Tibial artery (tissue), 4 donors: ENCODE measurements around the gene NHSL2.

Source experiments
- DNase-seq, 2 donors: peaks; one replicate each; pipeline ENCODE4 v3.0.0-alpha.2; 2019
- H3K27ac ChIP-seq, 2 donors: fragments of 200-600 bp; sonication (generic) in 1 of 2; 1 replicate in 1 of 2; 2 replicates in 1 of 2; pipeline ENCODE4 v1.5.1; 2018 to 2019; ENCODE audit warnings: mild to moderate bottlenecking in 1 of 2
- H3K27me3 ChIP-seq, 2 donors: fragments of 200-600 bp; sonication (generic) in 1 of 2; one replicate each; pipeline versions ENCODE4 v1.5.1 to v1.6.0; 2016 to 2019
- H3K36me3 ChIP-seq, 3 donors: fragments of 200-600 bp; sonication (generic) in 2 of 3; one replicate each; pipeline ENCODE4 v1.5.1; 2016 to 2019; ENCODE audit warnings: mild to moderate bottlenecking in 2 of 3
- H3K4me1 ChIP-seq, 4 donors: fragments of 200-600 bp; sonication (generic) in 2 of 4; 1 replicate in 3 of 4; 2 replicates in 1 of 4; pipeline ENCODE4 v1.5.1; 2016 to 2019
- H3K4me3 ChIP-seq, 2 donors: fragments of 200-600 bp; sonication (generic) in 1 of 2; 1 replicate in 1 of 2; 2 replicates in 1 of 2; pipeline ENCODE4 v1.5.1; 2018 to 2019; ENCODE audit warnings: mild to moderate bottlenecking in 2 of 2
- H3K9me3 ChIP-seq, 3 donors: fragments of 200-600 bp; sonication (generic) in 1 of 3; one replicate each; pipeline ENCODE4 v1.5.1; 2016 to 2019
- CTCF ChIP-seq, 2 experiments: fragments of 200-600 bp in 1 of 2; fragments of 450-650 bp in 1 of 2; IDR thresholded peaks; one replicate each; pipeline ENCODE4 v1.5.1; 2017 to 2019; ENCODE audit warnings: antibody characterized with exemption in 2 of 2, mild to moderate bottlenecking in 1 of 2, moderate library complexity in 1 of 2
- intact Hi-C: fragments of 100-400 bp; cut with DNase I; formaldehyde crosslinking; loops from one replicate; pipeline ENCODE4 v1.15.0; 2023; ENCODE audit warnings: low total_unique reads

The NHSL2 gene

GRCh38 chrX:72046447-72046846, 135.8 kb downstream of the NHSL2 start:
- no peak overlapping the region for H3K4me3 ChIP-seq
- no peak for TF ChIP-seq CTCF (IDR thresholded peaks at IDR 0.05)
- H3K4me1 ChIP-seq = peaks cover 5 to 51% (median 14%) of the 10 kb centered on the region in 4 donors
- H3K27ac ChIP-seq = peak overlapping the region; percentile 73 to 83
- H3K27me3 ChIP-seq = no peaks in the 10 kb centered on the region
- no peaks in the 10 kb centered on the region for H3K36me3 ChIP-seq
- no peaks in the 10 kb centered on the region for H3K9me3 ChIP-seq
- no peak for DNase-seq
- intact Hi-C loops = no loop called here

DNA sequence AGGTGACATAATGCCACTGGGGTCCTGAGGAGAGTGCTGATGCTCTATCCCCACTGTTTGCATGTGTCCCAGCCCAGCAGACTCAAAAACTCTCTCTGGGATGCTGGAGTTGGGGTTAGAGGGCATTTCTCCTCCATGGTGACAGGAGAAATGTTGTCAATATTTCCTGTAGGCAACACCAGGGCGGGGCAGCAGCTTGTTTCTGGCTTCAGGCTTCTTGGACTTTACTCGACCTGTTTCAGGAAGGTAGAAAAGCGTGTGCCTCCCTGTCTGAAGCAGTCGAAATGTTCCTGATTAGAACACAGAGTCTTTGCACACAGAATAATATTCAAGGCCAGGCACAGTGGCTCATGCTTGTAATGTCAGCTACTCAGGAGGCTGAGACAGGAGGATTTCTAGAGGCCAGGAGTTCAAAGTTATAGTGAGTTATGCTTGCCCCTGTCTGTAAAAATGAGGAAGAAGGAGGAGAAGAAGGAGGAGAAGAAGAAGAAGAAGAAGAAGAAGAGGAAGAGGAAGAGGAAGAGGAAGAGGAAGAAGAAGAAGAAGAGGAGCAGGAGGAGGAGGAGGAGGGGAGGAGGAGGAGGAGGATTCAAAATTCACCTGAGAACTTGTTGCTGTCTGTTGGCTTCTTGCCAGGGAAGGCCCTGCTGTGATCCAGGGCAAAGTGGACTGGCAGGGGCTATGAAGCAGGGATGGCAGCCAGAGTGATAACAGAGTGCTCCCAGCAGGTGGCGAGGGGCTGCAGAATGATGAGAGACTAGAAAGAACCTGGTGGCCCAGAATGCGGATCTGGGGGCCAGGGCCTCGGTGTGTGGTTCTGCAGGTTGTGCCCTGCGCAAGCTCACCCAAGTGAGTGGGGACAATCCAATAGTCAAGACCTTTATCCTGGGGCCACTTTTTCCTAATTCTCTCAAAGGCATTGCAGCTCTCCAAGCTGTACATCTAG, 138.1 kb downstream of the NHSL2 start:
- Histone ChIP-seq H3K9me3 (no peaks in the 10 kb centered on the region), H3K4me3 (no peak overlapping the region), H3K27ac (peak overlapping the region; percentile 34 to 54), H3K4me1 (peaks cover 0 to 41% (median 5%) of the 10 kb centered on the region in 4 donors), H3K36me3 (no peaks in the 10 kb centered on the region), H3K27me3 (no peaks in the 10 kb centered on the region)
- intact Hi-C loops = no loop called here
- peak in 1 of 2 donors; percentile 16 for DNase-seq
- no peak for TF ChIP-seq CTCF (IDR thresholded peaks at IDR 0.05)

- DNase-seq = no peak
- TF ChIP-seq CTCF (IDR thresholded peaks at IDR 0.05) = no peak
- intact Hi-C loops = no loop called here
- H3K9me3 ChIP-seq = no peaks in the 10 kb centered on the region
- H3K4me1 ChIP-seq = peaks cover 0 to 38% (median 5%) of the 10 kb centered on the region in 4 donors
- H3K36me3 ChIP-seq = no peaks in the 10 kb centered on the region
- no peak overlapping the region for H3K4me3 ChIP-seq
- no peaks in the 10 kb centered on the region for H3K27me3 ChIP-seq
- H3K27ac ChIP-seq = peak overlapping the region; percentile 34 to 54
Observed at GRCh38 chrX:72050011-72050410, 139.4 kb downstream of the NHSL2 start.

DNA sequence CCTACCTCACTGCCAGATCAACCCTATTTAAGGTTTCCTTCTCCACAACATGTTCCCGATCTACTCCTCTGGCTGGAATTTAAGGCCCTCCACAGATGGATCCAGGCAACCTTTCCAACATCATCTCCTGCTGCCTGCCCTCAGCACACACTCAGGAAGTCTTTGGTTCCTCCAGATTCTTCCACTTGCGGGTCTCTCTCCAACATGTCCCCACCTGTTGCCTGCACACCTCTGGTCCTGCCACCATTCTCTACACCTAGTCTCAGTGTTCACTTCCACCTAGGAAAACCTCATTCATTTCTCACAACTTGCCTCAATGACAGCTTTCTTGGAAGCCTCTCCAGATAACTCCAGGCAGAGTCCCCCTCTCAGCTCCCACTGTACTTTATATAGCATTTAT, 140.9 kb downstream of the NHSL2 start:
- no peaks in the 10 kb centered on the region for H3K27me3 ChIP-seq
- no peak overlapping the region for H3K4me3 ChIP-seq
- intact Hi-C loops = no loop called here
- no peak for DNase-seq
- no peaks in the 10 kb centered on the region for H3K9me3 ChIP-seq
- no peaks in the 10 kb centered on the region for H3K36me3 ChIP-seq
- TF ChIP-seq CTCF (IDR thresholded peaks at IDR 0.05) = no peak
- peaks cover 0 to 23% (median 0%) of the 10 kb centered on the region in 4 donors for H3K4me1 ChIP-seq
- no peak overlapping the region for H3K27ac ChIP-seq

- Histone ChIP-seq H3K4me3 (no peak overlapping the region), H3K4me1 (peaks cover 0 to 21% (median 0%) of the 10 kb centered on the region in 4 donors), H3K9me3 (no peaks in the 10 kb centered on the region), H3K27me3 (no peaks in the 10 kb centered on the region), H3K36me3 (no peaks in the 10 kb centered on the region), H3K27ac (no peak overlapping the region)
- intact Hi-C loops = no loop called here
- no peak for DNase-seq
- no peak for TF ChIP-seq CTCF (IDR thresholded peaks at IDR 0.05)
Observed at GRCh38 chrX:72052415-72053090, 141.9 kb downstream of the NHSL2 start.
